NCI-H1105 (cell line): ENCODE measurements around the gene ST6GALNAC1.

Source experiments
- DNase-seq: peaks from one replicate; lab custom pipeline; 2025; lab: John Stamatoyannopoulos, UW

Gene ST6GALNAC1

DNA sequence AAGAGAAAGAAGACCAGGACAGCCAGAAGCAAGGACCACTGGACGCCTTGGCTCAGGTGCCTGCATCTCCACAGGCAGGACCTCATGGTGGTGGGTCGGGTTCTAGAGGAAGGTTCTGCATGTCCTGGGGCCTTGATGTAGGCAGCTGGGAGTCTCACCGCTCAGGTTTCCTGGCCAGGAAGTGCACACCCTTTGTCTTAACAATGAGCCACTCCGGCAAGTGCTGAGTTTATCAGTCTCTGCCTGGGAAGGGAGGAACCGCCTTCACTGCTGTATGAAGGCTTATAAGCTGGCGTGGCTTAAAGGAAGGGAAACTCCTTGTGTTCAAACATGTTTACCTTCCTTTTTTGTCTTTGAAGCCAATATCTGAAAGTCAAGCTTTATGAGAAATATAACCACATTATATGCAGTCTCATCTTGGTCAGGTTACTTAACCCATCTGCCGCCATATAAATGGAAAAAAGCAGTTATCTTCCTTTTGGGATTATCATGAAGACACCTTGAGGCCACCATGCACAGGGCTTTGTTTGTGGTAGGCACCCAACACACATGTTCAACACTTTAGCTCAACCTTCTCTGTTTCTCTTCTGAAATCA, at the start of gene ST6GALNAC1:
Gene ST6GALNAC1, minus strand, starts transcription at position 205 of the 596 bp plus-strand sequence. Its CDS starts 119 bp downstream, at position 86.
- DNase-seq = no peak

DNA sequence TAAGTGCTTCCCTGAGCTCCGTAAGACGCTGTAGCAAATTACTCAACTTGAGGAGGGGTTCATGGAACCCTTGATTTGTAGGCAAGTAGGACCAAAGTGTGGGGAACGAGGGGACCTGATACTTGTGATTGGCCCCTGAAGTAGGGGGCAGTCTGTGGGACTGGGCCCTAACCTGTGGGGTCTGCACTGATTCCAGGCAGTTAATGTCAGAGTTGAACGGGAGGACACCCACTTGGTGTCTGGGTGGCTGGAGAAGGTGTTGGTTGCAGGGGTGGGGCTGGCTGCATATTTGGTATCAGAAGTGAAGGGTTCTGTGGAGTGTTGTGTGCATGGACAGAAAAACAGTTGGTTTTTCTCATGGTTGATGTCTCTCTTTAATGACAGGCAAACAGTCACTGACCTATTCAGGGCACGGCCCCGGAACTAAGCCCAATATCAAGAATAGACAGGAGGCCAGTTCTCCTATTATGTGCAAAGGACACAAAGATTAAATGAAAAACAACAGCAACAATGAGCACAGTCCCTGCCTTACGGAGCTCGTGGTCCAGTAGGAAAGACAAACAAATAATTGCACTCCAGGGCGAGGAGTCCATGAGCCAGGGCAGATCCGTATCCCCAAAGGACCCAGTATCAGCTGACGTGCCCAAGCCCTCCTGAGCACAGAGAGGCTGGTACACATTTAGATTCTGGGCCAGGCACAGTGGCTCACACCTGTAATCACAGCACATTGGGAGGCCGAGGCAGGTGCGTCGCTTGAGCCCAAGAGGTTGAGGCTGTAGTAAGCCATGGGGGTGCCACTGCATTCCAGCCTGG, 48.0 kb upstream of the ST6GALNAC1 start:
- no peak for DNase-seq

- DNase-seq = no peak
Observed at GRCh38 chr17:76690596-76691280, 47.2 kb upstream of the ST6GALNAC1 start.

DNA sequence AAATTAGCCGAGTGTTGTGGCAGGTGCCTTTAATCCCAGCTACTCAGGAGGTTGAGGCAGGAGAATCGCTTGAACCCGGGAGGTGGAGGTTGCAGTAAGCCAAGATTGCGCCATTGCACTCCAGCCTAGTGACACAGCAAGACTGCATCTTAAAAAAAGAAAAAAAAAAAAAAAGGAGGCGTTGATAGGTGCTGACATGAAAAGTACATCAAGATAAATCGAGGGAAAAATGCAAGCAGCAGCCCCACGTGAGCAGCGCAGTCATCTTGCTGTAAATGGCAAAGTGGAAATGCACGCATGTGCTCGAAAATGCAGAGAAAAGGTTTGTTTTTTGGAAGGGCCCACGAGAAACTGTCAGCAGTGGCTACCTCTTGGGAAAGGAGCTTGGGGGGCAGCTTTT, 46.3 kb upstream of the ST6GALNAC1 start:
- no peak for DNase-seq

GRCh38 chr17:76688165-76688622, 44.6 kb upstream of the ST6GALNAC1 start:
- DNase-seq = no peak

- no peak for DNase-seq
Observed at GRCh38 chr17:76687298-76688164, 44.0 kb upstream of the ST6GALNAC1 start.

GRCh38 chr17:76686538-76687297, 43.2 kb upstream of the ST6GALNAC1 start:
- DNase-seq = no peak

GRCh38 chr17:76685846-76686245, 42.3 kb upstream of the ST6GALNAC1 start:
- no peak for DNase-seq

DNA sequence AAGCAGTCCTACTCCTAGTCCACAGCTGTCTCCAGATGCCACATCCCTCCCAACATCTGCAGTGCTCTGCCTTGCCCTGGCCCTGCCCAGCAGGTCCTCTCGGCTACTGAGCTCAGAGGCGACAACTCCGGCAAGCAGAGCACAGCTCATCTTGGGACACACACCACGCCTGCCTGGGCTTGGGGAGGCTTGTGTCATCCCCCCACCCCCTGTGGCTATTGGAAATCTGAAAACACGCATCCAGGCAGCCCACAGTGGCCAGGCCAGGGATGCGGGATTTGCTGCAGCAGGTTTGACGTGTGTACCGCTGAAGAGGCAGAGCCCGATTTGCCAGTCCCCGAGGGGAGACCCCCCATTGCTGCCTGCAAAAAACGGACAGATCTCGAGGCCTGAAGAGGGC, 41.8 kb upstream of the ST6GALNAC1 start:
- no peak for DNase-seq

DNA sequence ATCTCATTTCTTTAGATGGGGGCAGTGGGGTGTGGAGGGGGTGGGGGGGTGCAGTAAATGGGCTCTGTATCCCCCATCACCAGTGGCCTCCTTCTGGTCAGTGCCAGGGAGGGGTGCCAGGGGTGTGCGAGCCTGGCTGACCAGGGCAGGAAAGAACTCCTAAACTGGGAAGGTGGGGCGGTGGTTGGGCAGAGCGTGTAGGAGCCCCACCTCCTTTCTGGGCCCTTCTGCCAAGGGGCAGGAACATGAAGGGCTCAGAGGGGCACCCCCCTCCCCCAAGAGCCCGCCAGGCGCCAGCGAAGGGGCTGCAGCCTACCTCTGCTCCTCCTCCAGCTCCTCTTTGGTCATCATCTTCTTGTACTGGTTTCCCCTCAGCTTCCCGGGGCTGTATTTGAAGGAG, 41.2 kb upstream of the ST6GALNAC1 start:
- DNase-seq = no peak

GRCh38 chr17:76683921-76684745, 40.6 kb upstream of the ST6GALNAC1 start:
- no peak for DNase-seq

DNA sequence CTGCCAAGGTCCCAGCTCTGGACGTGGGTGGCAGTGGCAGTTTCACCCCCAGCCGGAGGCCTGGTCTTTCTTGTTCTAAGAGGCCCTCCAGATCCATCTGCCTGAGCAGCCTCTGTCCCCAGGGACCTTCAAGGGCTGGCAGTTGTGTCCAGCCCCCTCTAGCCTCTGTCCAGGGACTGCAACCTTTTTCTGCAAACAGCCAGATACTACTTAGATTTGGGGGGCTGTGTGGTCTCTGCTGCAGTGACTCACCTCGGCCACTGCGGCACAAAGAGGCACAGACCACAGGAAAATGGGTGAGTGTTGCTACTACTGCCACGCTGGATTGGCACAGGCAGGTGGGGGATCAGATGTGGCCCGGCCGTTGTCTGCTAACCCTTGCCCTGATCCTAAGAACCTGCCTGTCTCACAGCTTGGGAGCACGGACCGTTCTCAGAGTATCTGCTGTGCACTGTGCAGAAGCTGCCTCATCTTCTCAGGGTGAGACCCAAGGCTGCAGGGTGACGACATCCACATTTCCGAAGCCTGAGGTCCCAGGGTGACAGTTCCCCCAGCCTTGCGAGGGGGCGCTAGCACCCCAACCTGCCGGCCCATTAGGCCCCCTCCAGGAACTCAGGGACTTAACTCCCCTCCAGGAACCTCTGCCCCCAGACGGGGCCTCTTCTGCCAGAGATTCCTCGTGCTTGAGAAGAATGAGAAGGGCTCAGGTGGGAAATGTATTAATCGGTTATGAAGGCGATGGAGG, 39.6 kb upstream of the ST6GALNAC1 start:
- DNase-seq = no peak

DNA sequence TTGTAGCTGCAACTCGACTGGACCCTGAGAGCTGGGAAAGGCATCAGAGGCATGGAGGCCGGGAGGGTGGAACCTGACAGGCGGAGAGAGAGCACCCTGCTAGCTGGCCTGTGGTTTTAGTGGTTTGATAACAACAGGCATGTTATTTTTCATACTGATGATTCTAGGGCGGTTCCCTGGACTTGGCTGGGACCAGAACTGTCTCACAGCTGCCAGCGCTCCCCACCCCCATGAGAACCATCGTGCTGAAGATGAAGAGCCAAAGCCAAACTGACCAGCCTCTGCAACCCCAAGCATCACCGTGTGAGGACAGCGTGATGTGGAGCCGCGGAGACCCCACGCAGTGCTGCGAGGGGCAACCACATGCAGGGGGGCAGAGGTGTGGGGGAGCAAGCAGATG, 38.7 kb upstream of the ST6GALNAC1 start:
- no peak for DNase-seq

- no peak for DNase-seq
Observed at GRCh38 chr17:76681222-76682137, 37.9 kb upstream of the ST6GALNAC1 start.

DNA sequence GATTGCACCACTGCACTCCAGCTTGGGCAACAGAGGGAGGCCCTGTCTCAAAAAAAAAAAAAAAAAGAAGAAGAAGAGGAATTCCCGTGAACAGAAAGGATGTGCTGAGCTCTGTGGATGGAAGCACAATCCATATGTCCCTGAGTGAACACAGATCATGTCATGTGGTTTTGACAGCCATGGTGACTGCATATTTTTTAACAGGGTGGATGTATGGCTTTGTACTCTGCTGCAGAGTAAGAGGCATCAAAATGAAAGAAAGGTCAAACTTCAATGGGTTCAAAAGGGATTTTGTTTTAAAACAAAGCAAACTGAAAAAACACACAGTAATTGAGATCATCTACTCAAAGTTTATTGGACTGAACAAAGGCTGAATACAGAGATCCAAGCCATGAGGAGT, 35.7 kb upstream of the ST6GALNAC1 start:
- DNase-seq = no peak

- DNase-seq = no peak
Observed at GRCh38 chr17:76678330-76678729, 34.8 kb upstream of the ST6GALNAC1 start.

- DNase-seq = no peak
Observed at GRCh38 chr17:76677406-76677805, 33.8 kb upstream of the ST6GALNAC1 start.

DNA sequence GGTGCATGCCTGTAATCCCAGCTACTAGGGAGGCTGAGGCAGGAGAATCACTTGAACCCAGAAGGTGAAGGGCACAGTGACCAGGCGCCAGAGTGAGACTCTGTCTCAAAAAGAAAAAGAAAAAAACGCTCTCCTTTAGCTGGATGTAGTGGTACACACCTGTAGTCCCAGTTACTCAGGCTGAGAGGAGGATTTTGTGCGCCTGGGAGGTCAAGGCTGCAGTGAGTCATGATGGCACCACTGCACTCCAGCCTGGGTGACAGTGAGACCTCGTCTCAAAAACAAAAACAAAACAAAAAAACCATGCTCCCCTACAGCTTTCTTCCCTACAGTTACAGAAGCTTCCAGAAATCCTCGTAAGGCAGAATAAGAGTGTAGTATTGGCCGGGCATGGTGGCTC, 33.1 kb upstream of the ST6GALNAC1 start:
- DNase-seq = no peak
